ENCODE data around the gene ITFG2. TPM values are rescaled to one million over a fixed set of nuclear protein-coding genes. Genes with fewer than 3 reads are reported as not detected.
"Not testable (repeated sequence)": the region's sequence is repeated elsewhere in the genome, so short reads cannot be mapped to it uniquely, and the experiment has no call there.

Gene ITFG2
- total RNA-seq, 1 donor from 2014 or later, result 46.4 TPM

DNA sequence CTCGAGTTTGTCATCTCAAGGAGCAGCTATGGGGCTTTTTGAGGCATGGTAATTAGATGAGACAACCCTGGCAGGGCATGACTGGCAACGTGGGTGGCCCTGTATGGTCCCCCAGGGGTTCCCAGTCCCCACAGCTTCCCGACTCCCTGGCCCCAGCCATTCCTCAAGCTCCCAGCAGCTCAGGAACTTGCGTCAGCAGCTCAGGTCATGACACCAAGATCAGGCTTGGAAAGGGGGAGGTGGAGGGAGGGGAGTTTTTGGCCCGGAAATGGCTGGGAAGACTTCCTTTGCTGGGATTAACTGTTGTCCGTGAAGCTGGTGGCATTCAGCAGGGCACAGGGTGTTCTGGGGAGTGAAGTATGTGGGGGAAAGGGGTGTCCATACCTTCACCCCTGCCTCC lies 32.8 kb downstream of the ITFG2 start:
- no peak overlapping the region for H3K4me3 Mint-ChIP-seq (ENCODE audit: low read depth)
- no peaks in the 10 kb centered on the region for H3K4me1 Mint-ChIP-seq (ENCODE audit: low read depth)
- H3K27ac Mint-ChIP-seq, result no peak overlapping the region
- H3K27me3 Mint-ChIP-seq (ENCODE audit: low read depth), result no peaks in the 10 kb centered on the region
- intact Hi-C loops (cut with micrococcal nuclease), result no loop called here
- DNase-seq (ENCODE audit: low spot score), result no peak
- peaks cover 3% of the 10 kb centered on the region for H3K36me3 Mint-ChIP-seq (ENCODE audit: low read depth)
- no peaks in the 10 kb centered on the region for H3K9me3 Mint-ChIP-seq

- H3K4me3 Mint-ChIP-seq (ENCODE audit: low read depth), result no peak overlapping the region
- DNase-seq (ENCODE audit: low spot score), result no peak
- H3K4me1 Mint-ChIP-seq (ENCODE audit: low read depth), result peaks cover 1% of the 10 kb centered on the region
- no peaks in the 10 kb centered on the region for H3K9me3 Mint-ChIP-seq
- peaks cover 3% of the 10 kb centered on the region for H3K36me3 Mint-ChIP-seq (ENCODE audit: low read depth)
- no peaks in the 10 kb centered on the region for H3K27me3 Mint-ChIP-seq (ENCODE audit: low read depth)
- intact Hi-C loops (cut with micrococcal nuclease), result no loop called here
- H3K27ac Mint-ChIP-seq, result no peak overlapping the region
These were observed 39.5 kb downstream of the ITFG2 start for GRCh38 chr12:2851931-2852330.

GRCh38 chr12:2853626-2854025 lies 41.2 kb downstream of the ITFG2 start:
- H3K4me1 Mint-ChIP-seq (ENCODE audit: low read depth), result peaks cover 1% of the 10 kb centered on the region
- peaks cover 10% of the 10 kb centered on the region for H3K36me3 Mint-ChIP-seq (ENCODE audit: low read depth)
- no peak overlapping the region for H3K4me3 Mint-ChIP-seq (ENCODE audit: low read depth)
- H3K27me3 Mint-ChIP-seq (ENCODE audit: low read depth), result no peaks in the 10 kb centered on the region
- H3K9me3 Mint-ChIP-seq, result no peaks in the 10 kb centered on the region
- intact Hi-C loops (cut with micrococcal nuclease), result loop anchor here (1.0 kb wide), 1 partner anchor 91 kb away; no protein-coding TSS in a partner anchor
- no peak for DNase-seq (ENCODE audit: low spot score)
- H3K27ac Mint-ChIP-seq, result no peak overlapping the region

DNA sequence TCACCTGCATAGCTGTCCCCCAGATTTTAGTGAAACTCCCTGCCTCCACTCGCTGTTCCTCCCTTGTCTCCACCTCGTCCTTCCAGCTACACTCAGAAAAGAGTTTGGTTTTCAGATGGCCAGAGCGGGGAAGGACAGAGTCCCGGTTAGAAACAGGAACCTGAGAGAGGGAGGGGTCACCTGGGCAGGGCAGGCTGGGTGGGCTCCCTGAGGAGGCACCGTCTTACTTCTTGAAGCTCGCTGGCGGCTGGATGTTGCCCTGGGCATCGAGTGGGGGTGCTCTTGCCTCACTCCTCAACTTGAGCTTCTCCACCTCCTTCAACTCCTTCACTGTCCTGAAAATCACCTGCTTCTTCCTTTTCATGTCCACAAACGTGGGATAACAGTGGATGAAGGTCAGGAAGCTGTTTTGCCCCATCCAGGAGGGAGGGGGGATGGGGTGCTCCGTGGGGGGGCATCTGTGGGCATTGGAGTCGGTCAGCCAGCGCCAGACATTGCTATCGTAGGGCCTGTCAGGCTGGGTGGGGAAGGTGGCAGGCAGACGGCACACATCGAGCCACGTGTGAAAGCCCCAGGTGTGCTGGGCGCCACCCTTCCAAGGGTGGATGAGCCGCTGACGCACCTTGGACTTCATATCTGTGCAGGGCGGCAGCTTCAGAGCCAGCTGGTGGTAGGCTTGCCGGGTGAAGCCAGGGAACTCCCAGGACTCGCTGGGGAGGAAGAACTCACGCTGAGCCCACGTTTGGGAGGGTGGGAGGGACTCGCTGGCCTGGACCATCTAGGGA lies 42.4 kb downstream of the ITFG2 start:
- Mint-ChIP-seq H3K27ac (no peak overlapping the region), H3K9me3 (no peaks in the 10 kb centered on the region), H3K27me3 (ENCODE audit: low read depth) (no peaks in the 10 kb centered on the region), H3K4me3 (ENCODE audit: low read depth) (no peak overlapping the region), H3K36me3 (ENCODE audit: low read depth) (peaks cover 19% of the 10 kb centered on the region), H3K4me1 (ENCODE audit: low read depth) (peaks cover 1% of the 10 kb centered on the region)
- no peak for DNase-seq (ENCODE audit: low spot score)
- intact Hi-C loops (cut with micrococcal nuclease), result no loop called here

GRCh38 chr12:2855546-2855945 lies 43.1 kb downstream of the ITFG2 start:
- no peak for DNase-seq (ENCODE audit: low spot score)
- peaks cover 25% of the 10 kb centered on the region for H3K36me3 Mint-ChIP-seq (ENCODE audit: low read depth)
- H3K9me3 Mint-ChIP-seq, result no peaks in the 10 kb centered on the region
- H3K4me3 Mint-ChIP-seq (ENCODE audit: low read depth), result no peak overlapping the region
- H3K4me1 Mint-ChIP-seq (ENCODE audit: low read depth), result peaks cover 1% of the 10 kb centered on the region
- no peaks in the 10 kb centered on the region for H3K27me3 Mint-ChIP-seq (ENCODE audit: low read depth)
- no peak overlapping the region for H3K27ac Mint-ChIP-seq
- intact Hi-C loops (cut with micrococcal nuclease), result no loop called here

- no peak overlapping the region for H3K27ac Mint-ChIP-seq
- peaks cover 1% of the 10 kb centered on the region for H3K4me1 Mint-ChIP-seq (ENCODE audit: low read depth)
- no peaks in the 10 kb centered on the region for H3K9me3 Mint-ChIP-seq
- intact Hi-C loops (cut with micrococcal nuclease), result no loop called here
- H3K4me3 Mint-ChIP-seq (ENCODE audit: low read depth), result no peak overlapping the region
- H3K27me3 Mint-ChIP-seq (ENCODE audit: low read depth), result no peaks in the 10 kb centered on the region
- H3K36me3 Mint-ChIP-seq (ENCODE audit: low read depth), result peaks cover 27% of the 10 kb centered on the region
- no peak for DNase-seq (ENCODE audit: low spot score)
These were observed 43.6 kb downstream of the ITFG2 start for GRCh38 chr12:2856051-2856450.

DNA sequence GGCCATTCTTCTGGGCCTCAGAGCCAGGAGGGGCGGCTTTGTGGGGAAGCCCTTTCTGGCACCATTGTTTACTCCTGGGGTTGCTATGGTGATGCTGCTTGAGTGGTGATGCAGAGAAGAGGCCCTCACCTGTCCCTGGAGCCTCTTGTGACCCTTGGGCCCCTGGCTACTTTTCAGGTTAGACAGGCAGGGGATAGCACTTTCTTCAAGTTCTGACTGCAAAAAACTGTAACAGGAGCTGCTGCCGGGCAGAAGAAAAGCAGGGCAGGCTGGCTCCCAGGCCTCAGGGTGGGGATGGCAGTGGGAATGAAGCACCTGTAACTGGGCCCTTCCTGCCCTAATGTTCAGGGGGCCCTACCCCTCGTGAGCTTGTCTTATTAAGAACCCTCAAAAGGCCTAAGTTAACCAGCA lies 44.6 kb downstream of the ITFG2 start, which contains the start of gene TEX52:
TSS of gene TEX52 (minus strand) at position 19 of the 411 bp plus-strand sequence. CDS start at position 6, 13 bp downstream.
- Mint-ChIP-seq H3K27me3 (ENCODE audit: low read depth) (no peaks in the 10 kb centered on the region), H3K4me1 (ENCODE audit: low read depth) (peaks cover 1% of the 10 kb centered on the region), H3K9me3 (no peaks in the 10 kb centered on the region), H3K4me3 (ENCODE audit: low read depth) (no peak within 1 kb of the TSS), H3K27ac (peak within 1 kb of the TSS; percentile 33), H3K36me3 (ENCODE audit: low read depth) (peaks cover 35% of the 10 kb centered on the region)
- no peak for DNase-seq (ENCODE audit: low spot score)
- intact Hi-C loops (cut with micrococcal nuclease), result no loop called here

DNA sequence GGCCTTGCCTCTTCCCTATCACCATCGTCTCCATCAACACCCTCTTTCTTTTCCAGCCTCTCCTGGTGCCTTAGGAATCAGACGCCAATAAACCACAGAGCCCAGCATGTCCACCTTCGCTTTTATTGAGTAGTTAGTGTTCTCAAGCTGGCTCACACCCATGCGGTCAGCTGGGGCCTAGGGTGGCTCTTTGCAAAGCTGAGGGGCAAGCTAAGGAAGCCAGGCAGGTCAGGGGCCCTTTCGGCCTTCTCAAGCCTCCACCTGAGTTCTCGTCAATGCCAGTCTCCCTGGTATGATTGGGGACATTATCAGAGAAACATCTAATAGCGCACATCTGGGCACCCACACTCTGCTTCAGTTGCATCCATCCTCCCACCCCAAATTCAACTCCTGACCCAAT lies 45.1 kb downstream of the ITFG2 start:
- intact Hi-C loops (cut with micrococcal nuclease), result no loop called here
- H3K27me3 Mint-ChIP-seq (ENCODE audit: low read depth), result no peaks in the 10 kb centered on the region
- DNase-seq (ENCODE audit: low spot score), result no peak
- no peak overlapping the region for H3K27ac Mint-ChIP-seq
- peaks cover 1% of the 10 kb centered on the region for H3K4me1 Mint-ChIP-seq (ENCODE audit: low read depth)
- H3K4me3 Mint-ChIP-seq (ENCODE audit: low read depth), result no peak overlapping the region
- H3K9me3 Mint-ChIP-seq, result no peaks in the 10 kb centered on the region
- H3K36me3 Mint-ChIP-seq (ENCODE audit: low read depth), result peaks cover 38% of the 10 kb centered on the region

DNA sequence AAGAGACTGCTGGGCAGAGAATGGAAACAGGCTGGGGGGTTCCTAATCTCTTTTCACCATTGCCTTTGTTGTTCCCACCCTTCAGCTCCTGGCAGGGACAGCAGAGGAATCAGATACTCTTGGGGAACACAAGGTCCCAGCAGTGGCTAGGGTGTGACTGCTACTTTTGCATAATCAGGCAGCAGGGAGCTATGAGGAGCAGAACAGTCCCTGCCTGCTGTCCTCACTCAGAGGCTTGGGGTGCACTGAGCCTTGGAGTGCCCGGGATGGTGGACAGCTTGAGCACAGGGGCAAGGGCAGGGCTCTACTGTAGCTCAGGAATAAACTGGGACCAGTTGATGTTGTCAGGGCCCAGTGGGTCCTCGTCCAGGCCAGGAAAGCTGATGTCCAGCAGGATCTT lies 45.9 kb downstream of the ITFG2 start:
- DNase-seq (ENCODE audit: low spot score), result no peak
- Mint-ChIP-seq H3K9me3 (no peaks in the 10 kb centered on the region), H3K36me3 (ENCODE audit: low read depth) (peaks cover 45% of the 10 kb centered on the region), H3K4me3 (ENCODE audit: low read depth) (no peak overlapping the region), H3K27ac (no peak overlapping the region), H3K4me1 (ENCODE audit: low read depth) (peaks cover 1% of the 10 kb centered on the region), H3K27me3 (ENCODE audit: low read depth) (no peaks in the 10 kb centered on the region)
- intact Hi-C loops (cut with micrococcal nuclease), result no loop called here

DNA sequence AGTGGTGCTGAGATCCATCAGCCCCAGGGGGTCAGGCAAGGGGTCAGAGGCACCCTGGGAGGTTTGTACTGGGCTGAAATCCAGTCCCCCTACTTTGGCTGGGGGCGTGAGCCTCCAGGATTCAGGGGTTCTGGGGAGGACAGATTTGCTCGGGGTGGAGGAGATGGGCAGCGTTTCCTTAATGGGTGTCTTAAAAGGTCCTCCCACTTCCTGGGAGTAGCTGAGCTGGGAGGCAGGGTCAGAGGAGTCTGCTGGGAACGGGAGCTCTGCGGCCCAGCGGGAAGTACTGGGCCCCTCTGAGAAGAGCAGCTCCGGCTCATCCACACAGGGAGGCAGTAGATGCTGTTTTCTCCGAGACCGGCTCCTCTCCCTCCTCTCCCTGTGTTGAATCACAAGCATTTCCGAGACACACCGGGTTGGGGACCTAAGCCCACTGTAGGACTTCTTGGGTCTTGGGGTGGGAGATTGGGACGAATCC lies 46.5 kb downstream of the ITFG2 start:
- Mint-ChIP-seq H3K27ac (no peak overlapping the region), H3K27me3 (ENCODE audit: low read depth) (no peaks in the 10 kb centered on the region)
- intact Hi-C loops (cut with micrococcal nuclease), result no loop called here

GRCh38 chr12:2860170-2860569 lies 47.7 kb downstream of the ITFG2 start:
- intact Hi-C loops (cut with micrococcal nuclease), result no loop called here
- DNase-seq (ENCODE audit: low spot score), result no peak
- Mint-ChIP-seq H3K4me1 (ENCODE audit: low read depth) (peaks cover 1% of the 10 kb centered on the region), H3K27ac (no peak overlapping the region), H3K4me3 (ENCODE audit: low read depth) (no peak overlapping the region), H3K9me3 (no peaks in the 10 kb centered on the region), H3K27me3 (ENCODE audit: low read depth) (no peaks in the 10 kb centered on the region), H3K36me3 (ENCODE audit: low read depth) (peaks cover 63% of the 10 kb centered on the region)

More for the DNA sequence above, 46.5 kb downstream of the ITFG2 start:
- H3K4me1 Mint-ChIP-seq (ENCODE audit: low read depth), result peaks cover 1% of the 10 kb centered on the region
- no peak for DNase-seq (ENCODE audit: low spot score)
- H3K9me3 Mint-ChIP-seq, result no peaks in the 10 kb centered on the region
- no peak overlapping the region for H3K4me3 Mint-ChIP-seq (ENCODE audit: low read depth)
- peaks cover 51% of the 10 kb centered on the region for H3K36me3 Mint-ChIP-seq (ENCODE audit: low read depth)

DNA sequence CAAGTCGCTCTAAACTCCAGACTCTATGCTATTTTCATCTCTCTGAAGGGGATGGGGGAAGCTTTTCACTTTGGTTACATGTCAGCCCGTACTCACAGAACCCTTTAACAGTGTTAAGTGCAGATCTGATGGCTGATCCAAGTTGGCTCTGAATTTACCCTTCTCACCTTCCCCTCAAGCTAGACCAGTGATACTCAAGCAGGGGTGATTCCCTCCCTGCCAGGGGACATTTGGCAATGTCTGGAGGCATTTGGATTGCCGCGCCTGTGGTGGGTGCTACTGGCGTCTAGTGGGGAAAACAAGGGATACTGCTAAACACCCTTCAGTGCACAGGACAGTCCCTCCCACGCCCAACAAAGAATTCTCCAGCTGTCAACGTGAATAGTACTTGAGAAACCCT lies 50.4 kb downstream of the ITFG2 start:
- no peaks in the 10 kb centered on the region for H3K9me3 Mint-ChIP-seq
- H3K4me1 Mint-ChIP-seq (ENCODE audit: low read depth), result peaks cover 4% of the 10 kb centered on the region
- peaks cover 82% of the 10 kb centered on the region for H3K36me3 Mint-ChIP-seq (ENCODE audit: low read depth)
- no peak overlapping the region for H3K27ac Mint-ChIP-seq
- intact Hi-C loops (cut with micrococcal nuclease), result no loop called here
- DNase-seq (ENCODE audit: low spot score), result no peak
- no peak overlapping the region for H3K4me3 Mint-ChIP-seq (ENCODE audit: low read depth)
- H3K27me3 Mint-ChIP-seq (ENCODE audit: low read depth), result no peaks in the 10 kb centered on the region

GRCh38 chr12:2863402-2863801 lies 50.9 kb downstream of the ITFG2 start:
- intact Hi-C loops (cut with micrococcal nuclease); H3K4me1 Mint-ChIP-seq (ENCODE audit: low read depth); H3K4me3 Mint-ChIP-seq (ENCODE audit: low read depth); DNase-seq (ENCODE audit: low spot score); H3K27me3 Mint-ChIP-seq (ENCODE audit: low read depth); H3K27ac Mint-ChIP-seq; H3K9me3 Mint-ChIP-seq: not testable (repeated sequence)
- peaks cover 82% of the 10 kb centered on the region for H3K36me3 Mint-ChIP-seq (ENCODE audit: low read depth)
